K562 (cell line): ENCODE results near the gene ZBTB49. TPM values are rescaled to one million over a fixed set of nuclear protein-coding genes. Genes with fewer than 3 reads are reported as not detected.

Experiments
- ARID2 ChIP-seq: fragments of 450-650 bp; IDR thresholded peaks from 2 replicates; pipeline ENCODE4 v1.6.1; 2017; ENCODE audit warnings: antibody characterized with exemption, mild to moderate bottlenecking
- ASH1L ChIP-seq: fragments of 450-650 bp; IDR thresholded peaks from 2 replicates; pipeline ENCODE4 v1.6.1; 2018; ENCODE audit warnings: borderline replicate concordance, mild to moderate bottlenecking, low read depth; ENCODE audit not compliant: partially characterized antibody
- BRCA1 ChIP-seq, 2 experiments: fragments of 450-650 bp in 1 of 2; sonication (generic) in 1 of 2; formaldehyde crosslinking in 1 of 2; IDR thresholded peaks; 2 replicates each; pipeline versions ENCODE4 v1.5.0 to v1.6.1; 2017 to 2020; ENCODE audit warnings: mild to moderate bottlenecking in 1 of 2, missing genetic modification reagents in 1 of 2
- C11orf30 ChIP-seq: fragments of 450-650 bp; IDR thresholded peaks from 2 replicates; pipeline ENCODE4 v1.6.1; 2016; ENCODE audit warnings: low read depth, mild to moderate bottlenecking
- CEBPG ChIP-seq, 3 experiments: fragments of 200-800 bp in 1 of 3; sonication (Bioruptor generic) in 1 of 3; sonication (generic) in 1 of 3; formaldehyde crosslinking in 1 of 3; IDR thresholded peaks in 2 of 3; conservative IDR thresholded peaks in 1 of 3; 2 replicates each; pipeline versions ENCODE4 v1.6.1 to v1.8.0; 2016 to 2022; ENCODE audit warnings: missing compliant biosample characterization in 2 of 3, missing genetic modification characterization in 2 of 3, mild to moderate bottlenecking in 1 of 3, missing genetic modification reagents in 1 of 3
- DNMT1 ChIP-seq: fragments of 450-650 bp; IDR thresholded peaks from 2 replicates; pipeline ENCODE4 v1.6.1; 2016; ENCODE audit warnings: antibody characterized with exemption, mild to moderate bottlenecking
- GABPA ChIP-seq: fragments of 200-800 bp; sonication (Bioruptor generic); conservative IDR thresholded peaks from 2 replicates; pipeline ENCODE4 v1.6.1; 2016; ENCODE audit warnings: low read depth, missing genetic modification characterization, missing compliant biosample characterization
- GATAD2A ChIP-seq: fragments of 450-650 bp; IDR thresholded peaks from 2 replicates; pipeline ENCODE4 v1.6.1; 2017
- HCFC1 ChIP-seq: IDR thresholded peaks from 2 replicates; pipeline ENCODE4 v1.6.1; 2012; ENCODE audit warnings: low read depth, low read length, improper control_type of control experiment
- HMG20B ChIP-seq: fragments of 250-450 bp; sonication (Bioruptor Pico); IDR thresholded peaks from 2 replicates; pipeline ENCODE4 v1.5.0; 2021; ENCODE audit warnings: mild to moderate bottlenecking
- JUN ChIP-seq, 2 experiments: sonication (generic) in 1 of 2; formaldehyde crosslinking in 1 of 2; IDR thresholded peaks; 2 replicates each; pipeline versions ENCODE4 v1.6.1 to v1.8.0; 2012 to 2022; ENCODE audit warnings: borderline replicate concordance in 2 of 2, mild to moderate bottlenecking in 2 of 2, improper control_type of control experiment in 1 of 2, low read depth in 1 of 2, low read length in 1 of 2, missing genetic modification reagents in 1 of 2
- KDM1A ChIP-seq, 2 experiments: fragments of 450-650 bp; IDR thresholded peaks; 2 replicates each; pipeline ENCODE4 v1.6.1; 2016; ENCODE audit warnings: mild to moderate bottlenecking in 2 of 2
- NRF1 ChIP-seq, 2 experiments: fragments of 450-650 bp; IDR thresholded peaks in 1 of 2; conservative IDR thresholded peaks in 1 of 2; 2 replicates each; pipeline ENCODE4 v1.6.1; 2014; ENCODE audit warnings: mild to moderate bottlenecking in 2 of 2
- RAD51 ChIP-seq: fragments of 450-650 bp; IDR thresholded peaks from 2 replicates; pipeline ENCODE4 v1.7.1; 2016; ENCODE audit warnings: low read depth, mild to moderate bottlenecking, borderline replicate concordance
- SLC30A9 ChIP-seq: fragments of 250-450 bp; sonication (Bioruptor Pico); IDR thresholded peaks from 2 replicates; pipeline ENCODE4 v1.8.0; 2022; ENCODE audit warnings: mild to moderate bottlenecking, moderate library complexity
- TAF7 ChIP-seq: fragments of 450-650 bp; IDR thresholded peaks from 2 replicates; pipeline ENCODE4 v1.6.1; 2016; ENCODE audit warnings: missing genetic modification characterization, missing compliant biosample characterization
- TARDBP ChIP-seq: fragments of 450-650 bp; IDR thresholded peaks from 2 replicates; pipeline ENCODE4 v1.6.1; 2016
- XRCC4 ChIP-seq: IDR thresholded peaks from one replicate; pipeline ENCODE4 v1.6.1; 2011; ENCODE audit not compliant: insufficient read depth, insufficient read length; ENCODE audit errors: extremely low read depth
- ZNF224 ChIP-seq: sonication (generic); formaldehyde crosslinking; IDR thresholded peaks from 2 replicates; pipeline ENCODE4 v1.8.0; 2022; ENCODE audit warnings: mild to moderate bottlenecking, missing genetic modification reagents
- ZNF561 ChIP-seq: fragments of 450-650 bp; formaldehyde crosslinking; conservative IDR thresholded peaks from 2 replicates; pipeline ENCODE4 v1.4.0; 2020; ENCODE audit warnings: mild to moderate bottlenecking, moderate library complexity
- ZNF830 ChIP-seq: fragments of 250-450 bp; sonication (Bioruptor Pico); IDR thresholded peaks from 2 replicates; pipeline ENCODE4 v1.5.0; 2021; ENCODE audit warnings: mild to moderate bottlenecking
- polyA plus RNA-seq, 8 experiments: library from polyadenylated mRNA; depleted of rRNA in 4 of 8; stranded (reverse) in 5 of 8; unstranded in 3 of 8; fragments of >200 nt; fragmentation: Nextera tagmentation in 2 of 8; fragmentation: Illumina TruSeq in 1 of 8; extraction: Ambion mirVana in 2 of 8; extraction: Trizol in 1 of 8; gene quantifications; 2 replicates each; pipeline versions ENCODE4 v1.2.1 to v1.2.3, GENCODE V29; 2011 to 2014; ENCODE audit warnings: inconsistent platforms in 1 of 8, missing spikeins in 1 of 8
- total RNA-seq, 7 experiments: library from RNA; depleted of rRNA in 6 of 7; stranded (reverse); fragments of >200 nt in 6 of 7; fragmentation: Illumina TruSeq in 2 of 7; extraction: Trizol in 2 of 7; gene quantifications; 2 replicates each; pipeline versions ENCODE4 v1.2.1 to v1.2.3, GENCODE V29; 2011 to 2021; ENCODE audit warnings: low replicate concordance in 1 of 7
- TF ChIP-seq, protein P1 (sequence below): fragments of 250-450 bp; sonication (Bioruptor Pico); IDR thresholded peaks from 2 replicates; pipeline ENCODE4 v1.4.0; 2020; ENCODE audit warnings: mild to moderate bottlenecking, moderate library complexity
- TF ChIP-seq, protein P2 (sequence below): fragments of 150-350 bp; conservative IDR thresholded peaks from 2 replicates; pipeline ENCODE4 v1.6.1; 2014; ENCODE audit warnings: low read length

ZBTB49 gene
- total and polyA plus RNA-seq, 9 of the 15 experiments (the other 6 are each of a cell fraction or from before 2014, with no cell fraction given) = 0.49 to 8.0 (median 4.2) TPM

DNA sequence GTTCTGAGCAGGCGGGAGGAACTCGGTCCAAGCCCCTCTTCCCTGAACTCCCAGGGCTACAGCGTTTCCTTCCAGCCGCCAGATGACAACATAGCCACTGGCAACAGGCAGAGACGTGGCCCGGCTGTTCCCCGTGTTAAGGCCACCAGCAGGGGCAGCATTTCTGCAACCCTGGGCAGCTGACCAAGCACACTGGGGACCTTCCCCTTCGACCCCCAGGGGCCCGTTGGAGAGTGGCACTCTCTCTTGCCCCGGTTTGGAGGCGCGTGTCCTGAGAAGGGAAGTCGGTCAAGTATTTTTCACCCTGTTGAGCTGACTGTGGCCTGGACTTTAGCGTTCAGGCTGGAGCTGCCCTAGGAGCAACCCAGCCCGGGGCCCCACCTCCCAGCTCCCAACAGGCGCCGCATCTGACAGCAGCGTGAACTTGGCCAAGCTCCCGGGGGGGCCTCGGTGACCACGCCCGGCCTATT lies 37.6 kb downstream of the ZBTB49 start (continued):
- TF ChIP-seq CEBPG (CRISPR knock-in tag; IDR thresholded peaks at IDR 0.05) (no peak), CEBPG (tag; conservative IDR thresholded peaks at IDR 0.05 in 1 of 2, IDR thresholded peaks at IDR 0.05 in 1 of 2) (no peak), GABPA (tag) (no peak), HCFC1 (0 out of 2 replicates have a peak, but pooled peaks have one; percentile 24), DNMT1 (no peak), ARID2 (no peak), C11orf30 (peak; percentile 6; the same call in 1 of the 2 replicates), RAD51 (no peak), JUN (IDR thresholded peaks at IDR 0.05; ENCODE audit: borderline replicate concordance, low read depth, low read length) (no peak), JUN (CRISPR knock-in tag; IDR thresholded peaks at IDR 0.05; ENCODE audit: borderline replicate concordance) (no peak), XRCC4 (no peak), TAF7 (no peak), HMG20B (no peak), ASH1L (no peak), ZNF561 (no peak), SLC30A9 (CRISPR knock-in tag) (no peak), BRCA1 (IDR thresholded peaks at IDR 0.05) (no peak), BRCA1 (CRISPR knock-in tag; IDR thresholded peaks at IDR 0.05) (no peak), ZNF224 (no peak), NRF1 (conservative IDR thresholded peaks at IDR 0.05 in 1 of 2, IDR thresholded peaks at IDR 0.05 in 1 of 2) (peak; percentile 15 to 36; a peak in 1 of 4 replicates), ZNF830 (CRISPR knock-in tag) (no peak), KDM1A (IDR thresholded peaks at IDR 0.05) (no peak), TARDBP (no peak), GATAD2A (no peak)
- TF ChIP-seq, protein P1, sequence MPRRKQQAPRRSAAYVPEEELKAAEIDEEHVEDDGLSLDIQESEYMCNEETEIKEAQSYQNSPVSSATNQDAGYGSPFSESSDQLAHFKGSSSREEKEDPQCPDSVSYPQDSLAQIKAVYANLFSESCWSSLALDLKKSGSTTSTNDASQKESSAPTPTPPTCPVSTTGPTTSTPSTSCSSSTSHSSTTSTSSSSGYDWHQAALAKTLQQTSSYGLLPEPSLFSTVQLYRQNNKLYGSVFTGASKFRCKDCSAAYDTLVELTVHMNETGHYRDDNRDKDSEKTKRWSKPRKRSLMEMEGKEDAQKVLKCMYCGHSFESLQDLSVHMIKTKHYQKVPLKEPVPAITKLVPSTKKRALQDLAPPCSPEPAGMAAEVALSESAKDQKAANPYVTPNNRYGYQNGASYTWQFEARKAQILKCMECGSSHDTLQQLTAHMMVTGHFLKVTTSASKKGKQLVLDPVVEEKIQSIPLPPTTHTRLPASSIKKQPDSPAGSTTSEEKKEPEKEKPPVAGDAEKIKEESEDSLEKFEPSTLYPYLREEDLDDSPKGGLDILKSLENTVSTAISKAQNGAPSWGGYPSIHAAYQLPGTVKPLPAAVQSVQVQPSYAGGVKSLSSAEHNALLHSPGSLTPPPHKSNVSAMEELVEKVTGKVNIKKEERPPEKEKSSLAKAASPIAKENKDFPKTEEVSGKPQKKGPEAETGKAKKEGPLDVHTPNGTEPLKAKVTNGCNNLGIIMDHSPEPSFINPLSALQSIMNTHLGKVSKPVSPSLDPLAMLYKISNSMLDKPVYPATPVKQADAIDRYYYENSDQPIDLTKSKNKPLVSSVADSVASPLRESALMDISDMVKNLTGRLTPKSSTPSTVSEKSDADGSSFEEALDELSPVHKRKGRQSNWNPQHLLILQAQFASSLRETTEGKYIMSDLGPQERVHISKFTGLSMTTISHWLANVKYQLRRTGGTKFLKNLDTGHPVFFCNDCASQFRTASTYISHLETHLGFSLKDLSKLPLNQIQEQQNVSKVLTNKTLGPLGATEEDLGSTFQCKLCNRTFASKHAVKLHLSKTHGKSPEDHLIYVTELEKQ = no peak
- TF ChIP-seq, protein P2, sequence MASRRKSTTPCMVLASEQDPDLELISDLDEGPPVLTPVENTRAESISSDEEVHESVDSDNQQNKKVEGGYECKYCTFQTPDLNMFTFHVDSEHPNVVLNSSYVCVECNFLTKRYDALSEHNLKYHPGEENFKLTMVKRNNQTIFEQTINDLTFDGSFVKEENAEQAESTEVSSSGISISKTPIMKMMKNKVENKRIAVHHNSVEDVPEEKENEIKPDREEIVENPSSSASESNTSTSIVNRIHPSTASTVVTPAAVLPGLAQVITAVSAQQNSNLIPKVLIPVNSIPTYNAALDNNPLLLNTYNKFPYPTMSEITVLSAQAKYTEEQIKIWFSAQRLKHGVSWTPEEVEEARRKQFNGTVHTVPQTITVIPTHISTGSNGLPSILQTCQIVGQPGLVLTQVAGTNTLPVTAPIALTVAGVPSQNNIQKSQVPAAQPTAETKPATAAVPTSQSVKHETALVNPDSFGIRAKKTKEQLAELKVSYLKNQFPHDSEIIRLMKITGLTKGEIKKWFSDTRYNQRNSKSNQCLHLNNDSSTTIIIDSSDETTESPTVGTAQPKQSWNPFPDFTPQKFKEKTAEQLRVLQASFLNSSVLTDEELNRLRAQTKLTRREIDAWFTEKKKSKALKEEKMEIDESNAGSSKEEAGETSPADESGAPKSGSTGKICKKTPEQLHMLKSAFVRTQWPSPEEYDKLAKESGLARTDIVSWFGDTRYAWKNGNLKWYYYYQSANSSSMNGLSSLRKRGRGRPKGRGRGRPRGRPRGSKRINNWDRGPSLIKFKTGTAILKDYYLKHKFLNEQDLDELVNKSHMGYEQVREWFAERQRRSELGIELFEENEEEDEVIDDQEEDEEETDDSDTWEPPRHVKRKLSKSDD = no peak
